GM21360 (cell line): ENCODE results near the gene REPS1.
A peak's percentile ranks its signal among the peaks of the same experiment; 100 is the strongest.

Experiments
- ATAC-seq: cut with Tn5 transposase; IDR thresholded peaks from one replicate; pipeline ENCODE4 v1.9.1; 2021; ENCODE audit warnings: mild to moderate bottlenecking, moderate library complexity; ENCODE audit not compliant: unreplicated experiment

Gene REPS1

GRCh38 chr6:138931660-138932059 is 56.4 kb downstream of the REPS1 start:
- ATAC-seq = no peak

GRCh38 chr6:138926579-138926978 is 61.5 kb downstream of the REPS1 start:
- ATAC-seq = no peak

GRCh38 chr6:138925806-138926205 is 62.2 kb downstream of the REPS1 start:
- no peak for ATAC-seq

- no peak for ATAC-seq
Measured at GRCh38 chr6:138923561-138923960, 64.5 kb downstream of the REPS1 start.

GRCh38 chr6:138920906-138921305 is 67.1 kb downstream of the REPS1 start:
- ATAC-seq = no peak

- no peak for ATAC-seq
Measured at GRCh38 chr6:138914701-138915100, 73.4 kb downstream of the REPS1 start.

GRCh38 chr6:138912308-138912707 is 75.7 kb downstream of the REPS1 start:
- no peak for ATAC-seq

- no peak for ATAC-seq
Measured at GRCh38 chr6:138909975-138910374, 78.1 kb downstream of the REPS1 start.

GRCh38 chr6:138909511-138909910 is 78.5 kb downstream of the REPS1 start:
- no peak for ATAC-seq

- no peak for ATAC-seq
Measured at GRCh38 chr6:138907167-138907566, 80.9 kb downstream of the REPS1 start.

GRCh38 chr6:138897031-138897430 is 91.0 kb downstream of the REPS1 start:
- ATAC-seq = no peak

- ATAC-seq = no peak
Measured at GRCh38 chr6:138896104-138896756, 91.8 kb downstream of the REPS1 start.

GRCh38 chr6:138891255-138891986 is 96.6 kb downstream of the REPS1 start:
- no peak for ATAC-seq

GRCh38 chr6:138885156-138885819 is 102.8 kb downstream of the REPS1 start:
- ATAC-seq = no peak

GRCh38 chr6:138882369-138883017 is 105.6 kb downstream of the REPS1 start:
- peak; percentile 81 for ATAC-seq

- no peak for ATAC-seq
Measured at GRCh38 chr6:138873191-138873590, 114.9 kb downstream of the REPS1 start.

- ATAC-seq = no peak
Measured at GRCh38 chr6:138869398-138869797, 118.7 kb downstream of the REPS1 start.

GRCh38 chr6:138868181-138868580 is 119.9 kb downstream of the REPS1 start:
- no peak for ATAC-seq

GRCh38 chr6:138865480-138866109 is 122.5 kb downstream of the REPS1 start:
- no peak for ATAC-seq

- ATAC-seq = no peak
Measured at GRCh38 chr6:138864343-138864890, 123.6 kb downstream of the REPS1 start.

- no peak for ATAC-seq
Measured at GRCh38 chr6:138863321-138863720, 124.7 kb downstream of the REPS1 start.
